Activated CD8-positive, alpha-beta memory T cell treated with anti-CD3 and anti-CD28 coated beads, Interleukin-2, amount 50 U/mL, for 1 hour (primary cell): Measurements from ENCODE around the gene TMEM86B.

ENCODE experiments used
- DNase-seq: peaks from one replicate; pipeline ENCODE4 v3.0.0-alpha.2; 2020; ENCODE audit errors: extremely low read depth

The TMEM86B gene

DNA sequence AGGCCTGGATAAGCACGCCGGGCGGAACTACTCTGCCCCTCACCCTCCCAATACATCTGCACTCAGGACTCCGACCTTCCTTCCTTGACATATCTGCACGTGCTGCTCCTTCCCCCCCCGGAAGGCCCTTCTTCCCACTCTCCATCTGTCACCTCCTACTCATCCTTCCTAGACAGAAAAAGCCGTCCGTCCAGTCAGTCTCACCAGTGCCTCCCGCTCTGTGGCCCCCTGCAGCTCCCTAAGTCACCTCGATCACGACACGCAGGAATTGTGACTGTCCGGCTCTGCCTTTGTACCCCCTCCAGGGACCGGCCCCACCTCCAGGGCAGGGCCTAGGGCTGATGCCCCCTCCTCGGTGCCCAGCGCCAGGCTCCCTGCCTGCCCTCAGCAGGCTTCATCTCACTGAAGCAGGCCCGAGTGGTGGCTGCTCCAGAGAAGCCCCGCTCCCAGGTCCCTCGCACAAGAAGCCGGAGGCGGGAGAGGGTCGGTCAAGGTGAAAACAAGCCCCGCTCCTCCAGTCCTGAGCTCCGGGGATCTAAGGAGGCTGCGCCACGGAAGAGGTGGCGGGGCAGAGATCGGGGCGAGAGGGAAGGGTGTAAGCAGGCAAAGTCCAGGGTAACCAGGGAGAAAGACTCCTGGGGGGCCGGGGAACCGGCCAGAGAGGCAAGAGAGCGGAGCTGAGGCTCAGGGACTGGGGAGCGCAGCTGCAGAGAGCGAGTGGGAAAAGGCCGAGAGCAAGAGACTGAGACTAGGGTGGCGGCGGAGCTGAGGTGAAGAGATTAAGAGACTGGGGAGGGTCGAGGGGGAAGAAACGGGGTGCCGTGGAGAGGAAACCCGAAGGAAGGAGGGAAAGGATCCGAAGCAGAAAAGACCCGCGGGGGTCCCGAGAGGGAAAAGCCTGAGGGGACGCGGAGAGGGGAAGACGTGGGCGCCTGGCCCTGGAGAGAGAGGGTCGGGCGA, 29.2 kb upstream of the TMEM86B start:
- DNase-seq = no peak

DNA sequence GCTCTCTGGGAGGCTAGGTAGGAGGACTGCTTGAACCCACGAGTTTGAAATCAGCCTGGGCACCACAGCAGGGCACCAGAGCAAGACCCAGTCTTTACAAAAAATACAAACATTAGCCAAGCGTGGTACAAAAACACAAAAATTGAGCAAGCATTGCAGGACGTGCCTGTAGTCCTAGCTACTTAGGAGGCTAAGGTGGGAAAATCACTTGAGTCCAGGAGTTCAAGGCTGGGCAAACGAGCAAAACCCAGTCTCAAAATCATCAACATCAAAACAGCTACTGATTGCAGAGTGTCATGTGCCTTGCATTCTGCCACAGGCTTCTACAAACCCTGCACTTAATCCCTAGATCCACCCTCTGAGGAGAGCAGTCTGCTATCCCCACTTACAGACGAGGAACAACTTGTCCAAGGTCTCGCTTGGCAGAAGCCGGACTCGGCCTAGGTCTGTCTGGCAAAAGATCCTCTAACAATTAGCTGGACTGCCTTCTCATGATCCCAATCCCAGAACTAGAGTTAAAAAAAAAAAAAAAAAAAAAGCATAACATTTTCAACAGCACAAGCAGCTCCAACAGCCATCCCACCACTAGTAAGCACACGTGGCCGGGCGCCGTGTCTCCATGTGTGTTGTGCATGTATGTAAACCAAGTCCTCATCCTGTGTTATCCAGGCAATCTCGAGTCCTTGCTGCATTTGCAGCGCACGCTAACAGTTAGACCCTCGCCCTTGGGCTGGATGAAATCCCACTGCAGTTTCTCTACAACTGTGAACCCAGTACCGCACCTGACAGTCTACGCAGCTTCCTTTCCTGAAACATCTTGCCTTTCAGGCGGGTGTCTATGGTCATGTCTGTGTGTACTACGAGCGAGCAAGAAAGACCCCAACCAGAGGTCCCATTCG, 28.2 kb upstream of the TMEM86B start:
- DNase-seq = no peak

DNA sequence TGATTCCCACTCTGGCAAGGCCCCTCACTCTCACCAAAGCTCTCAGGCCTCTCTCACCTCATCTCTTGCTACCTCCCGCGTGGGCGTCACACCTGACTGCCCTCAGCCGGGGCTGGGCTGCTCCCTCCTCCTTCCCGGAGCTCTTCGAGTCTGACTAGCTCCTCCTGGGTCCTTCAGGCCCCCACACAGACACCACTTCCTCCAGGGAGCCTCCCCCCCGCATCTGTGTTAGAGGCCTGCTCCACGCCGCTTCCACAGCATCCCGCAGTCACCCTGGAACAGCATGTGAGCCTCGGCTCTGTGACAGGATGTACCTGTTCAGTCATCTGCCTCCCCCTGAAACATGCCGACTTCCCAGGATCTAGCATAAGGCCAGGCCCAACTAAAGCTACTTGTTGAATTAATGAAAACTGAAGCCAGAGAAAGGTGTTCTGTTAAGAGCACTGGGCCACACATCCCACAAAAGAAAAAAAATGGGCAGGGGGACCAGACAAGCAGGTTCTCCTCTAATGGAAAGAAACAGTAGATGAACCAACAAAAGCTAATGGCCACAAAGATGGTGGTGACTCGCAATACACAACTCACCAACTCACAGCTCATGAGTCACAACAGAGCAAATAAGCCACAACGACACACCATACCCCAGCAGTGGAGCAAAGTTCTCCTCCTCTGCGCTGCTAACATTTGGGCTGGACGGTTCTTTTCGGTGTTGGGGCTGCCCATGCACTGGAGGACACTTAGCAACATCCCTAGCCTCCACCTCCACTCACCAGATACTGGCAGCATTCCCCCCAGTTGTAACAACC, 27.3 kb upstream of the TMEM86B start:
- no peak for DNase-seq

DNA sequence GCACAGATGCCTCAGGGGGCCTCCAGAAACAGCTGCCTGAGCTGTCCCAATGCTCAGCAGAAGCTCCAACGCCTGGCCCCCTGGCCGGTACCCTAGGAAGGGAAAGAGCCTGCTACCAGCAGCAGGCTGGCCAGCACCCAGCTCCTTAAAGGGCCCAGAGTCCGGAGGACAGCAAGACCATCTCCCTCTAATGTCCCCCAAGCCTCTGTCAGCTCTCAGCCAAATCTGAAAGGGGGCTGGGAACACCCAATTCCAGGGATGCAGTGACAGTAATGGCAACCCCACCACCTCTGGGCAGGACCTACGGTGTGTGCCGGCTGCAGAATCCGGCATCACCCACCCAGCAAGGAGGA, 26.0 kb upstream of the TMEM86B start:
- no peak for DNase-seq

DNA sequence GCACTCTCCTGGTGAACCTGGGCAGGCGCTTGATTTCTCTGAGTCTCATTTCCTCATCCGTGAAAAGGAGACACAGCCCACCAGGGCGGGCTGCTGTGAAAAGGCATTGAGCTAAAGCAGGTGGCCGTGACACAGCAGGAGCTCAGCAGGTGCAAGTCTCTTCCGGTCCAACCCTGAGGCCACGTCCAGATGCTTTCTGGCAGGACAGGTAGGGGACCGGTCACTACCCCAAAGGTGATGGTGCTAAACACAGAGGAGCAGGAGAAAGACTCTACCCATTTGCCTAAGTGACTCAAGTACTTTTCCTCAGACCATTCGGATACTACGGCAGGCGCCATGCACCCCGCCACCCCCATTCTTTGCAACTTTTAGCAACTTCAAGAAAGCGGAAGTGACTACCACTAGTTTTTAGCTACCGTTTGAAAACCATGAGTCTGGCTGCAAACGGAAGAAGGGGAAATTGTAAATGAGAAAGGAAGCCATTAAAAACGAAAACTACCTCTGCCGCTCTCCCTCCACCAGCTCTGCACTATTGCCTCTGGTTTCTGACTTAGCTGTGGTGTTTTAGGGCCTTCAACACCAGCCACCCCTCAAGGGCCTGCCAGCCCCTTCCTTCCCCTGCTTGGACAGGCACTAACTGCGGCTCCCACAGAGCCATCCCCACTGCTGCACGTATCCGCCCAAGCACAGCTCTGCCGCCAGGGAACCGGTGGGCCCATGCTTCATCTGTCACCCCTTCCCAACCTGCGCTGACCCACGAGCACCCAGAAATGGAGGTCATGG, 25.5 kb upstream of the TMEM86B start:
- DNase-seq = no peak

DNA sequence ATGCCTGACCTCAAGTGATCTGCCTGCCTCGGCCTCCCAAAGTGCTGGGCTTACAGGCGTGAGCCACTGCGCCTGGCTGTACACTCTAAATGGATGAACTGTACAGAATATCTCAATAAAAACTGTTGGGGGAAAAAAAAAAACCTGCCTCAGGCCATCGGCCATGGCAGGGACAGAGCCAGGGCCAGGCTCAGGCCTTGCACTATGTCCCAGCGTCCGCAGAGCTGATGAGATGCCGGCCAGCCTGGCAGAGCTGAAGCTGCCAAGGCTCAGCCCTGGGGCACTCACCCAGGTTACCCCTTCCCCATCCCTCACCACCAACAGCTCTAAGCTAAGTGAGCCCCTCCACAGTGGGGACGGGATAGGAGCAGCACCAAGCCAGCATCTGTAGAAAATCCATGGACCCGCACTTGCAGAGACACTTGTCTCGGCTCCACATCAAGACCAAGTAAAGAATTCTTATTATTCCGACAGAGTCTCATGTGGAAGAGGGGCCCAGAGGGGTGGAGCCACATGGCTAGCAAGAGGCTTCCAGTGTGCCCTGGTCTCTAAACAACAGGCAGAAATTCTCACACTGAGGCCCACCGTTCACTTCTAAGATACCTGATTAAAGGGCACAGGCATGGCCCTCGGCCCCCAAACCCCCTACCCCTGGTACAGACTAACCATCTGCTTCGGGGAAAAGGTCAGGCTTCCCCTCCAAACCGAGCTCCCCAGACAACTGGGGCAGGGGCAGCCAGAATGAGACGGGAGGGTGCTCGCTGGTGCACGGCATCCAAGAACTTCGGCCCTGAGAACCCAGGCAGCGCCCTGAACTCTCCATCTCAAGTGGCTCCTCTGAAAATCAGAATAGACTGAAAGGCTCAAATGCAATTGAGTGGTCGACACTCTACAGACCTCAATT, 24.4 kb upstream of the TMEM86B start:
- no peak for DNase-seq

DNA sequence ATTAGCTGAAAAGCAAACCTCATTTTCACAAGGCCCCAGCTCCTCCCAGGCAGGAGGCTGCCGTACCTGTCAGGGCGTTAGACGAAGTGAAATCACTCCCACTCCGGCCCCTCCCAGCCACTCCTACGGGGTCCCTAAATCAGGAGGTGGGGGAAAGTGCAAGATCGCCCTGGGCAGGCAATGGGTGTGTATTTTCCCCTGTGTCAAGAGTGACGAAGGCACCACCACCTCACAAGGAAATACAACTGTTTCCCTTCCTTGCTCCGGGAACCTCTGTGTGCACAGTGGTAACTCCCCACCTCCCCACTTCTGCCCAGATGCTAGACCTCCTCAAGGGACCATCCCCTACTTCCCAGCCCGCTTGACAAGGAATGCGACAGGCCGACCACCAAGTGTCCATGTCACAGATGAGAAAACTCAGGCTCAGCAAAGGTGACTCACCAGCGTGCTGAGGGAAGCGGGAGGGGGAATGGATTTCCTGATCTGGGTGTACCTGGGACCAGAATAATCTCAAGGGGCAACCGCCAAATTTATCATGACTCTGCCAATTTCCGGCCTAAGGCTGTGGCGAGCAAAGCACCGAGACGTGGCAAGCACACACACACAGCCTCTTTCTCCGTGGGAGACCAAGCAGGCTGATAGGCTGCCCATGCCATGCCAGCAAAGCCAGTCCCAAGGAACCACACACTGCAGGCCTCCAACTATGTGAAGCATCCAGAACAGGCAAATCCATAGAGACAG, 22.9 kb upstream of the TMEM86B start:
- no peak for DNase-seq

DNA sequence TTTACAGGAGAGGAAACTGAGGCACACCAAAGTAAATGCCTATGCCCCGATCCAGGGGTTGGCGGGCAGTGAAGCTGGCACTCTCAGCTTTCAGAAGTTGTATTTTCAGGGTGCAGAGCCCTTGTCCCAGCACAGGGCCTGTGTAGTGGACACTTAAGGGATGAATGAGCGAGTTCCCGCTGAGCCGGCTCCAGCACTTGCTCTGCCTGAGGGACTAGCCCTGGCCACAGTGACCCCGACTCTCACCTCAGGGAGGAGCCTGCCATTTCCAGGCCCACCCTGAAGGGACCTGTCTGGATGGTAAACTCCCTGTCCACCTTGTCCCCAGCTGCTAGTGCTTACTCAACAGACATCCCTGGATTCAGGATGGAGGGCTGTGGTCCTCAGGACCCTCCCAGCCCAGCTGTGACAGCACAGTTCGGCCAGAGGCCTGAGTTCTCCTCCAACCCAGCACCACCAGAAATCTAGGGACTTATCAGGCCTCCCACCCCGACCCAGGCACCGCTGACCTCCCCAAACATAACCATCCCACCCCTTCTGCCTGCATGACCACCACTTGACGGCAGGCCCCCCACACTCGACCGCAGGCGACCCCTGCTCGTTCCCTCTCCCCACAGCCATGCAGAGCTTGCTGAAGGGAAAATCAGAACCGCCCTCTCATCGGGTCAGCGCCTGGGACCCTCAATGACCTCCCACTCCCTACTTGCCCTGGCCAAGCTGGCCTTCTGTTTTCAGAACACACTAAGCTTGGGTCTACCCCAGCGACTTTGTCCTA, 21.9 kb upstream of the TMEM86B start:
- no peak for DNase-seq

DNA sequence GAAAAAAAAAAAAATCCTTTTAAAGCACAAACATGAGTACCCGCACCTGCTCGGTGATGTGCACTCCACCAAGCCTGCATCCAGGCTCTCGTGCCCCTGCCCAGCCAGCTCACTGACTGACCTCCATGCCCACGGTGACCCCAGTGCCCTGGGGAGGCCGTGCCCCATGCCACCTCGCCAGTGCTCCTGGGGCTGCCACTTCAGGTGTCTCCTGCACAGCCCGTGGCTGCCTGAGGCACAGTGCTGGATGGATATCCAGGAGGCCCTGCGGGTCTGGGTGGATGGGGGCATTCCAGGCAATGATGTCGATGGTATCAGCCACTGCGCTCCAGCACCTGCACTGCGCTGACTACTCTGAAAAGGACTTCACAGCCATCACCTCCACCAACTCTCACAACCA, 21.3 kb upstream of the TMEM86B start:
- DNase-seq = no peak

DNA sequence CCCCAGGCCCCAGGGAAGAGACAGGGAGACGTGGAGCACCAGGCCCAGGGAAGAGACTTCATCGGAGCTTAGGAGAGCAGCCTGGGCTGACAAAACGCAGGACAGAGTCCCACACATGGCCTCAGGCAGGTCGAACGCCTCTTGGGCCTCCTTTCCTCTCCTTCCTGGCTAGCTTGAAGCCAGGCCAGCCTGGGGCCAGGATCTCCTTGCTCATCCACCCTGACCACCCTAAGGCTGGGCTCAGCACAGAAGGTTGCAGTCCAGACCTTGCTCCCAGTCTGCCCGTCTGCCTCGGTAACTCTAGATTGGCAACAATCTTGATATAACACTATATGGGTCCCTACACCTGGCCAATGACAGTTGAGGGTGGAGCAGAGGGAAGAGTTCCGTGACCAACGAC, 20.1 kb upstream of the TMEM86B start:
- no peak for DNase-seq

DNA sequence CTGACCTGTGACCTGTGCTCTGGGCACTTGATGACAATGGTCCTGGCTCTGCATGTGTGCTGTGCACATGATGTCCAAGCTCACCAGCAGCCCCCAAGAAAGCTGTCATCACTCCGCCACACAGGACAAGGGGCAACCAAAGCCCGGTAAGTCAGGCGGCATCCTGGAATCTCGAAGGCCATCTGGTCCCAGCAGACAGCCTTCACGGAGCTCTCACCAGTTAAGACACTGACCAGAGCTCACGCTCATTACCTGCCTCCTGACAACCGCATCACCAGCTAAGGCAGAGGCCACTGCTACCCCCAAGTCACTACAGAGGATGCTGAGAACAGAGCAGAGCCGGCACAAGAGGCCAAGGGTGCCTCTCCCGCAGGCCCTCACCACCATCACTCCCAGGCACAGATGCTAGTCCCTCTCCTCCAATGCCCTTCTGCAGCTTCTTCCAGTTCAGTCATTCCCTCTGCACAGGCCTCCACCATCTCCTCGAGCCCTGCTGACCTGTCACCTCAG, 19.7 kb upstream of the TMEM86B start:
- DNase-seq = no peak

DNA sequence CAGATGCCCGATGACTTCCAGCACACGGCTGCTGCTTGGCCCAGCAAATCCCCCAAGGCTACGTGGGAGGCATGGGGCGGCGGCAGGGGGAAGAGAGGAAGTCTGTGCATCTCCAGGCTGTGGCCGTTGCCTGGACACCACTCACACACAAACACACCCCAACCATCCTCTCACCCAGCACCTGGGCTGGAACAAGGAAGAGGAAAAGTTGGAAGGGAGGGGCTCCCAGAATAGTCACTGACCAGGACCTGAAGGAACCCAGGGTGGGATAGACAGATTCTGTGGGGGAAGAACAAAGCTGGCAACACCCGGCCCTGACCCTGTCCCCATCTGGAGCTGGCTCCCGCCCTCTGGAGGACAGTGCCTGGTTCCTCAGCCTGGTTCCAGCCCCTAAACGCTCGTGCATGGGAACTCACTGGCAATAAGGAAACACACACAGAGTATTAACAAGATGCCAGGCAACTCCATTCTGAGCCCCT, 19.1 kb upstream of the TMEM86B start:
- no peak for DNase-seq

DNA sequence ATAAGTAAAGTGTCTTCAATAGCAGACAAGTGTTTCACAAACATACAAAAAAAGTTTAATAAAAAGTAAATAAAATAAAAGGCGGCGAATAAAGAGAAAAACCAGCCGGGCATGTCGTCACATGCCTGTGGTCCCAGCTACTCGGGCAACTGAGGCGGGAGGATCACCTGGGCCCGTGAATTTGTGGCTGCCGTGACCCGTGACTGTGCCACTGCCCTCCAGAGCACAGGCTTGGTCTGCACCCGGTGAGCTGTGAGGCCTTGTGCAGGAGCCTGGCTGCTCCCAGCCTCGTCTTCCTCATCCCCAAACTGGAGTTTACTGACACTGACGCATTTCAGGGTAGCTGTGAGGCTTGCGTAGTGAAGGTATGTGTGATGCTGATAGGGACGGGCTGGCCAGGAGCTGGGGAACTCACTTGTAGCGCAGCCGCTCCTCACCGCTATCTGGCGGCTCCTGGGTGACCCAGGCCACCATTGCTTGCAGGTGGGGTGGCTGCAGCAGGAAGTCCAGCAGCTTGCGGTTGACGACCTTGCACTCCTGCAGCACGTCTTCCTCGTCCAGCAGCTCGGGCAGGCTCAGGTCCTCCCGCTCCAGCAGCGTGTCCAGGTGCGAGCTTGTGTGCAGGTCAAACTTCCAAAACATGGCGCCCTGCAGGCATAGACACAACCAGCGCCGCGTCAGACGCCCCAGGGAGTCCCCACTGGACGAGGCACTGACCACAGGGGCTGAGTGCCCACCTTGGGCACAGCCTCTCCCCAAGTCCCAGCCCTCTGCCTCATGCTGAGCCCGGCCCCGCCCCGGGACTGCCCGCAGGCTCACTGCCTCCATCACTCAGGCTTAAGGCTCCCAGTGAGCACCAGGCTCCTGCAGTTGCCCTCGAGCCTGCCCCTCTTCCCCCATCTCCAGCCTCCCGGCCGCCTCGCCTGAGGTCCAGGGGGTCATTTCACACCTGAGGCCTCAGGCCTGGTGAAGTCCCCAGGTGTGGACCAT, 18.2 kb upstream of the TMEM86B start:
- DNase-seq = no peak

DNA sequence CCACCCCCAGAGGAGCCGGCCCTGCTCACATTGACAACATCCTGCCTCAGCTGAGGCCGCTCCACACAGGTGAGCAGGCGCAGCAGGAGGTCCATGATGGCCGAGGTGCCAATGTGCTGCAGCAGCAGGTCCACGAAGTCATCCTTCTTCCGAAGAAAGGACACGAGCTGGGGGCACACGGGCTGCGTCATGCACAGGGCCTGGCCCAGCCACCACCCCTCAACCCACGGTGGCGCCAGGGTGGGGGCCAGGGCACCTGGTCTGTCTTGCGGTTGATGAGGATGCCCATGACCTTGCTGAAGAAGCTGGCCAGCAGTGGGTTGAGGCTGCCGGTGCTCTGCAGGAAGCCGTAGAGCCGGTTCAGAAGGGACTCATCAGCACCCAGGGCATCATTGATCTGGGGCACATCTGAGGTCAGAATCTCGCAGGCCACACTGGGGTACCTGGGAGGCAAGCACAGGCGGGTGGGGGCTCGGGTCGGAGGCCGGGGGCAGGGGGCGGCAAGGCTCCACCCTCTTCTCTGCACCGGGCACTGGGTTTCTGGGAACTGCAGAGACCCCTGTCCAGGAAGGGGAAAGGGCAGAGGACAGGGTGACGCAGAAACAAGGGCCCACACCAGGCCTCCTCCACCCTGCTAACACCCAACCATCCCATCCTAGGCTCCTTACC, 16.8 kb upstream of the TMEM86B start:
- no peak for DNase-seq

DNA sequence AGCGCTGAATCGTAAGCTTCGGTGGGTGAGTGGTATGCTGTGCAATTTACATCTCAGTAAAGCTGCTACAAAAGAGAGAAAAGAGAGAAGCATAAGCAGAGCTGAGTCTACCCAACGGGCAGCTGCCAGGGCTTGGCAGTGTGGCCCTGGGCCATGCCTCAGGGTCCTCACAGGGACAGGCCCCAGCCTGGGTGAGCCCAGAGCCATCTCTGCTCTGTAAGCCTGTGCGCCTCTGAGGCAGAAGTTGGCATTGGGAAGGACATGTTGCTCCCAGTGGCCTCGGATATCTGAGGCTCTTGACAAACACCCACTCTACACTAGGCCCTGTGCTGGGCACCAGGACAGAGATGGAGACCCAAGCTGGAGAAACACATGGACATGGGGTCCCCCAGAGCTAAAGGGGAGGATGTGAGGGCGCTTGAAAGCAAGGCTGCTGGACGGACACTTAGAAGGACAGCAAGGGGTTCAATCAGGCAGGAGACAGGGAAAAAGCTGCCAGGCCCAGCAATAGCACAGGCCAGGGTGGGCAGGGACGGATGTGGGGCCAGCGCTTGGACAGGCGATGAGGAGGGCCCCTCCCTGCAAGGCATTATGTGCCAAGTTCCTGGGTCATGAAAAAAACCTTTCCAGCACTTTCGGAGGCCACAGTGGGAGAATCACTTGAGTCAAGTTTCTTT, 15.6 kb upstream of the TMEM86B start:
- DNase-seq = no peak

DNA sequence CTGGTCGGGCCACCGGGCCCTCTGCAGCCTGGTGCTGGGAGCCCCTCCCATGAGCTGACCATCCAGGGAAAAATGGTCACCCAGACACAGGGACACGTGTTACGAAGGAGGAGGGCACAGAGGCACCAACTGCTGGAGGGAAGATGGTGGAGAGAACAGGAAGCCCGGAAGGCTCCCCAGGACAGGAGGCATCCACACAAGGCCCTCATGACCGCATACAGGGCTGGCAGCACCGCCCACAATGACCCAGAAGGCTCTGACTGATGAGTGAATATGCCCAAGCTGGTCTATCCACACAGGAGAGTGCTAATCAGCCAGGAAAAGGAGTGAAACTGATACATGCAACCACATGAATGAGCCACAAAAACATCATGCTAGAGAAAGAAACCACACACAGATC, 14.0 kb upstream of the TMEM86B start:
- DNase-seq = no peak
